ENCODE results near the gene OR51V1.
"Not testable (repeated sequence)": the region's sequence is repeated elsewhere in the genome, so short reads cannot be mapped to it uniquely, and the experiment has no call there.

OR51V1 gene

DNA sequence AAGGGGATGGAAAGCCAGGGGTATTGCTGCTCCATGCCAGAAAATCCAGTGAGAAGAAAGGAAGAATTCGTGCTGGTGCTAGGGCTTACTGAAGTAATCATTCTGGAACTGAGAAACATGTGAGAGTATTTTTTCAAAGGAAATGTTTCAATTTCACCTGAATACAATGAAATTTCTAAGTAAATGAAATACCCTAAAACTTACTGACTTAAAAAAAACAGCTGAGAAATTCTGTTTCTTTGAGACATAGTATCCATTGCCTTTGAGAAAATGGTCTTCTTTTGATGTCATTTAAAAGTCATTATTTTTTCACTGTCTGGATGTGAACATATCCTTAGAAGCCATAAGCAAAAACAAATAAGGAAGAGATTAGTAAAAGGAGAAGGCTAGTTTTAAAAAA, at the start of gene OR51V1:
TSS of gene OR51V1 (minus strand) at position 101 of the 400 bp plus-strand sequence. CDS start at position 101, 0 bp downstream.
- no peak within 1 kb of the TSS for H3K4me3 ChIP-seq (ENCODE audit: control insufficient read depth, low read depth, low read length)
- DNase-seq (ENCODE audit: low read depth), result no peak
- TF ChIP-seq, protein P1, sequence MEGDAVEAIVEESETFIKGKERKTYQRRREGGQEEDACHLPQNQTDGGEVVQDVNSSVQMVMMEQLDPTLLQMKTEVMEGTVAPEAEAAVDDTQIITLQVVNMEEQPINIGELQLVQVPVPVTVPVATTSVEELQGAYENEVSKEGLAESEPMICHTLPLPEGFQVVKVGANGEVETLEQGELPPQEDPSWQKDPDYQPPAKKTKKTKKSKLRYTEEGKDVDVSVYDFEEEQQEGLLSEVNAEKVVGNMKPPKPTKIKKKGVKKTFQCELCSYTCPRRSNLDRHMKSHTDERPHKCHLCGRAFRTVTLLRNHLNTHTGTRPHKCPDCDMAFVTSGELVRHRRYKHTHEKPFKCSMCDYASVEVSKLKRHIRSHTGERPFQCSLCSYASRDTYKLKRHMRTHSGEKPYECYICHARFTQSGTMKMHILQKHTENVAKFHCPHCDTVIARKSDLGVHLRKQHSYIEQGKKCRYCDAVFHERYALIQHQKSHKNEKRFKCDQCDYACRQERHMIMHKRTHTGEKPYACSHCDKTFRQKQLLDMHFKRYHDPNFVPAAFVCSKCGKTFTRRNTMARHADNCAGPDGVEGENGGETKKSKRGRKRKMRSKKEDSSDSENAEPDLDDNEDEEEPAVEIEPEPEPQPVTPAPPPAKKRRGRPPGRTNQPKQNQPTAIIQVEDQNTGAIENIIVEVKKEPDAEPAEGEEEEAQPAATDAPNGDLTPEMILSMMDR (conservative IDR thresholded peaks at IDR 0.05; ENCODE audit: control insufficient read depth, insufficient read depth, low read depth, low read length), result no peak

GRCh38 chr11:5249807-5250396, 49.4 kb upstream of the OR51V1 start, which contains the start of gene HBG1:
Gene HBG1, minus strand, starts transcription at chr11:5249857. Its CDS starts 53 bp downstream, at chr11:5249804.
- peak; percentile 8 for DNase-seq (ENCODE audit: low read depth)
- not testable (repeated sequence) for H3K4me3 ChIP-seq (ENCODE audit: control insufficient read depth, low read depth, low read length)

GRCh38 chr11:5248498-5248897, 48.0 kb upstream of the OR51V1 start:
- H3K4me3 ChIP-seq (ENCODE audit: control insufficient read depth, low read depth, low read length); DNase-seq (ENCODE audit: low read depth): not testable (repeated sequence)

- no peak overlapping the region for H3K4me3 ChIP-seq (ENCODE audit: control insufficient read depth, low read depth, low read length)
- peak; percentile 8 for DNase-seq (ENCODE audit: low read depth)
- TF ChIP-seq, protein P1 (conservative IDR thresholded peaks at IDR 0.05; ENCODE audit: control insufficient read depth, insufficient read depth, low read depth, low read length), result no peak
Measured at GRCh38 chr11:5247472-5248192, 47.1 kb upstream of the OR51V1 start.

GRCh38 chr11:5246772-5247471, 46.4 kb upstream of the OR51V1 start:
- TF ChIP-seq, protein P1 (conservative IDR thresholded peaks at IDR 0.05; ENCODE audit: control insufficient read depth, insufficient read depth, low read depth, low read length), result no peak
- H3K4me3 ChIP-seq (ENCODE audit: control insufficient read depth, low read depth, low read length), result no peak overlapping the region
- no peak for DNase-seq (ENCODE audit: low read depth)

GRCh38 chr11:5245155-5245554, 44.7 kb upstream of the OR51V1 start:
- DNase-seq (ENCODE audit: low read depth), result no peak
- H3K4me3 ChIP-seq (ENCODE audit: control insufficient read depth, low read depth, low read length), result no peak overlapping the region
- TF ChIP-seq, protein P1 (conservative IDR thresholded peaks at IDR 0.05; ENCODE audit: control insufficient read depth, insufficient read depth, low read depth, low read length), result no peak

- TF ChIP-seq, protein P1 (conservative IDR thresholded peaks at IDR 0.05; ENCODE audit: control insufficient read depth, insufficient read depth, low read depth, low read length), result no peak
- H3K4me3 ChIP-seq (ENCODE audit: control insufficient read depth, low read depth, low read length), result no peak overlapping the region
- DNase-seq (ENCODE audit: low read depth), result no peak
Measured at GRCh38 chr11:5243816-5244180, 43.3 kb upstream of the OR51V1 start.
